ENCODE data around the gene SCAPER. TPM values are rescaled to one million over a fixed set of nuclear protein-coding genes. Genes with fewer than 3 reads are reported as not detected.

Gene SCAPER
- total and polyA plus RNA-seq, 8 donors = 4.9 to 136 (median 18.2) TPM

GRCh38 chr15:76865548-76865991, 39.6 kb downstream of the SCAPER start:
- no peak for DNase-seq
- 65 to 80% (median 69%) methylated on average over 4 of the region's 4 CpGs for WGBS, 5 donors
- intact Hi-C loops (cut with DNase I; ENCODE audit: low total_unique reads) = no loop called here
- Histone ChIP-seq H3K9me3 (no peaks in the 10 kb centered on the region), H3K36me3 (no peaks in the 10 kb centered on the region), H3K27ac (no peak overlapping the region), H3K4me3 (no peak overlapping the region), H3K27me3 (no peaks in the 10 kb centered on the region), H3K4me1 (peaks cover 0 to 47% (median 3%) of the 10 kb centered on the region in 4 donors)
- no peak for TF ChIP-seq CTCF (IDR thresholded peaks at IDR 0.05)
- TF ChIP-seq EP300 (IDR thresholded peaks at IDR 0.05) = no peak
- no peak for TF ChIP-seq POLR2AphosphoS5 (IDR thresholded peaks at IDR 0.05)
- TF ChIP-seq POLR2A (IDR thresholded peaks at IDR 0.05) = no peak

GRCh38 chr15:76864586-76864985, 40.6 kb downstream of the SCAPER start:
- no peaks in the 10 kb centered on the region for H3K27me3 ChIP-seq
- no peak overlapping the region for H3K4me3 ChIP-seq
- H3K27ac ChIP-seq = no peak overlapping the region
- intact Hi-C loops (cut with DNase I; ENCODE audit: low total_unique reads) = no loop called here
- peaks cover 0 to 47% (median 3%) of the 10 kb centered on the region in 4 donors for H3K4me1 ChIP-seq
- TF ChIP-seq POLR2A (IDR thresholded peaks at IDR 0.05) (no peak), EP300 (IDR thresholded peaks at IDR 0.05) (no peak), CTCF (IDR thresholded peaks at IDR 0.05) (no peak), POLR2AphosphoS5 (IDR thresholded peaks at IDR 0.05) (no peak)
- H3K9me3 ChIP-seq = no peaks in the 10 kb centered on the region
- DNase-seq = no peak
- H3K36me3 ChIP-seq = no peaks in the 10 kb centered on the region

- no peaks in the 10 kb centered on the region for H3K27me3 ChIP-seq
- no peak overlapping the region for H3K4me3 ChIP-seq
- H3K36me3 ChIP-seq = no peaks in the 10 kb centered on the region
- TF ChIP-seq POLR2A (IDR thresholded peaks at IDR 0.05) (no peak), POLR2AphosphoS5 (IDR thresholded peaks at IDR 0.05) (no peak), EP300 (IDR thresholded peaks at IDR 0.05) (no peak), CTCF (IDR thresholded peaks at IDR 0.05) (no peak)
- intact Hi-C loops (cut with DNase I; ENCODE audit: low total_unique reads) = no loop called here
- no peaks in the 10 kb centered on the region for H3K9me3 ChIP-seq
- no peak overlapping the region for H3K27ac ChIP-seq
- WGBS, 5 donors = 89 to 99% (median 96%) methylated on average over 2 of the region's 2 CpGs
- peaks cover 0 to 40% (median 3%) of the 10 kb centered on the region in 4 donors for H3K4me1 ChIP-seq
- no peak for DNase-seq
These were observed 41.4 kb downstream of the SCAPER start for GRCh38 chr15:76863693-76864092.

- Histone ChIP-seq H3K4me1 (peaks cover 0 to 38% (median 3%) of the 10 kb centered on the region in 4 donors), H3K27me3 (no peaks in the 10 kb centered on the region), H3K27ac (no peak overlapping the region), H3K9me3 (no peaks in the 10 kb centered on the region), H3K4me3 (no peak overlapping the region), H3K36me3 (peaks cover 0 to 3% (median 0%) of the 10 kb centered on the region in 4 donors)
- intact Hi-C loops (cut with DNase I; ENCODE audit: low total_unique reads) = no loop called here
- WGBS, 5 donors = 79 to 83% (median 80%) methylated on average over 4 of the region's 4 CpGs
- TF ChIP-seq EP300 (IDR thresholded peaks at IDR 0.05) = no peak
- no peak for TF ChIP-seq POLR2AphosphoS5 (IDR thresholded peaks at IDR 0.05)
- TF ChIP-seq CTCF (IDR thresholded peaks at IDR 0.05) = no peak
- TF ChIP-seq POLR2A (IDR thresholded peaks at IDR 0.05) = no peak
- DNase-seq = no peak
These were observed 42.0 kb downstream of the SCAPER start for GRCh38 chr15:76863123-76863522.
